Kidney (tissue), 14 donors: ENCODE data around the gene NBAS. TPM values are rescaled to one million over a fixed set of nuclear protein-coding genes. Genes with fewer than 3 reads are reported as not detected.
A peak's percentile ranks its signal among the peaks of the same experiment; 100 is the strongest.

ENCODE experiments used
- DNase-seq, 5 donors: peaks; one replicate each; pipeline ENCODE4 v3.0.0-alpha.2; 2013 to 2020
- FAIRE-seq: peaks from 2 replicates; lab custom pipeline; 2012; peaks lifted over from hg19 to GRCh38; lab: Jason Lieb, UNC
- H3K27ac ChIP-seq, 2 donors: one replicate each; pipeline ENCODE4 v1.7.0; 2013; ENCODE audit warnings: low read depth in 2 of 2, low read length in 2 of 2, inconsistent platforms in 1 of 2
- H3K27me3 ChIP-seq: one replicate; pipeline ENCODE4 v1.7.1; 2013; ENCODE audit warnings: low read length, inconsistent platforms; ENCODE audit not compliant: control insufficient read depth, insufficient read depth
- H3K36me3 ChIP-seq, 3 donors: one replicate each; pipeline versions ENCODE4 v1.7.0 to v1.7.1; 2013; ENCODE audit warnings: low read length in 3 of 3, control low read depth in 1 of 3, inconsistent platforms in 1 of 3; ENCODE audit not compliant: insufficient read depth in 3 of 3, control insufficient read depth in 2 of 3
- H3K4me1 ChIP-seq, 3 donors: one replicate each; pipeline versions ENCODE4 v1.7.0 to v1.7.1; 2013; ENCODE audit warnings: low read length in 3 of 3, inconsistent platforms in 1 of 3, low read depth in 1 of 3; ENCODE audit not compliant: control insufficient read depth in 2 of 3, insufficient read depth in 2 of 3
- H3K4me3 ChIP-seq, 3 donors: one replicate each; pipeline versions ENCODE4 v1.7.0 to v1.8.1; 2013; ENCODE audit warnings: low read length in 3 of 3, control low read depth in 1 of 3, inconsistent platforms in 1 of 3
- H3K9ac ChIP-seq, 3 donors: one replicate each; pipeline versions ENCODE4 v1.7.0 to v1.7.1; 2013; ENCODE audit warnings: low read length in 3 of 3, control low read depth in 1 of 3, inconsistent platforms in 1 of 3
- H3K9me3 ChIP-seq, 3 donors: one replicate each; pipeline versions ENCODE4 v1.7.0 to v1.7.1; 2013; ENCODE audit warnings: low read length in 3 of 3, control low read depth in 1 of 3, inconsistent platforms in 1 of 3; ENCODE audit not compliant: control insufficient read depth in 2 of 3, insufficient read depth in 1 of 3
- intact Hi-C: fragments of 100-400 bp; cut with DNase I; formaldehyde crosslinking; loops from one replicate; pipeline ENCODE4 v1.11.1; 2022
- polyA plus RNA-seq: library from polyadenylated mRNA; stranded (reverse); fragments of 350-450 nt; fragmentation: Illumina TruSeq; extraction: RNeasy Lipid Tissue Mini Kit (QIAGEN cat#74804); gene quantifications from one replicate; pipeline ENCODE4 v1.2.3, GENCODE V29; 2014; ENCODE audit warnings: low read depth, low replicate concordance; ENCODE audit not compliant: insufficient read depth
- total RNA-seq: library from RNA; stranded (reverse); fragmentation: NEBNext Ultra II Directional; extraction: Animal tissue kit (Norgen Biotek cat#: 25700); gene quantifications from one replicate; pipeline ENCODE4 v1.2.1, GENCODE V29; 2021
- TF ChIP-seq, protein P1 (sequence below): IDR thresholded peaks from 3 replicates; pipeline ENCODE4 v1.5.1; 2012; ENCODE audit warnings: mild to moderate bottlenecking, moderate library complexity, borderline replicate concordance; ENCODE audit not compliant: insufficient read depth; ENCODE audit errors: extremely low read depth
- donor health status: control.
- donor health status: control.
- donor health status: control.
- donor health status: control.
- donor health status: control.
- donor health status: DM: yes; HTN: yes; CAD: no.
- donor health status: Normal renal cell carcinoma (clear cell type).

The NBAS gene
- total and polyA plus RNA-seq, 2 donors from 2014 or later: 40.8 to 44.2 TPM

DNA sequence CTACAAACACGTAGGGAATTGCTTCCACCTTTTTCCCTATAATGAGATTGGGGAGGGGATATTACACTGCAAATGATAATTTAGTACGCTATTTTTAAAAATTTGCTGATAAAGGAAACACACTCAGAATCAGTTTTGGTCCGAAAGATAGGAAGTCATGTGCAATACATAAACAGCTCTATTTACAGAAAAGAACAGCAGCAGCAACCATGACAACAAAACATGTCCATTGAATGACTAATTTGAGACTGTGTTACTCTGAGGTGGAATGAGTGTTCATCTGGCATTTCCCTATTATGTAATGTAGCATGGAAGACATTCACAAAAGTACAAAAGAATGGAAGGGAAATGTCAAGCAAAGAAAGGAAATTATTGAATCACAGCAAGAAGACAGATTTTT lies 337.2 kb downstream of the NBAS start:
- no peaks in the 10 kb centered on the region for H3K27me3 ChIP-seq
- no peaks in the 10 kb centered on the region for H3K9me3 ChIP-seq
- no peak overlapping the region for H3K27ac ChIP-seq
- DNase-seq (peak in 1 of 5 donors; percentile 6), FAIRE-seq (no peak)
- TF ChIP-seq, protein P1, sequence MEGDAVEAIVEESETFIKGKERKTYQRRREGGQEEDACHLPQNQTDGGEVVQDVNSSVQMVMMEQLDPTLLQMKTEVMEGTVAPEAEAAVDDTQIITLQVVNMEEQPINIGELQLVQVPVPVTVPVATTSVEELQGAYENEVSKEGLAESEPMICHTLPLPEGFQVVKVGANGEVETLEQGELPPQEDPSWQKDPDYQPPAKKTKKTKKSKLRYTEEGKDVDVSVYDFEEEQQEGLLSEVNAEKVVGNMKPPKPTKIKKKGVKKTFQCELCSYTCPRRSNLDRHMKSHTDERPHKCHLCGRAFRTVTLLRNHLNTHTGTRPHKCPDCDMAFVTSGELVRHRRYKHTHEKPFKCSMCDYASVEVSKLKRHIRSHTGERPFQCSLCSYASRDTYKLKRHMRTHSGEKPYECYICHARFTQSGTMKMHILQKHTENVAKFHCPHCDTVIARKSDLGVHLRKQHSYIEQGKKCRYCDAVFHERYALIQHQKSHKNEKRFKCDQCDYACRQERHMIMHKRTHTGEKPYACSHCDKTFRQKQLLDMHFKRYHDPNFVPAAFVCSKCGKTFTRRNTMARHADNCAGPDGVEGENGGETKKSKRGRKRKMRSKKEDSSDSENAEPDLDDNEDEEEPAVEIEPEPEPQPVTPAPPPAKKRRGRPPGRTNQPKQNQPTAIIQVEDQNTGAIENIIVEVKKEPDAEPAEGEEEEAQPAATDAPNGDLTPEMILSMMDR: no peak
- H3K36me3 ChIP-seq: peaks cover 0 to 4% (median 0%) of the 10 kb centered on the region in 3 donors
- intact Hi-C loops: no loop called here
- H3K4me3 ChIP-seq: no peak overlapping the region
- no peak overlapping the region for H3K9ac ChIP-seq
- no peaks in the 10 kb centered on the region for H3K4me1 ChIP-seq

DNA sequence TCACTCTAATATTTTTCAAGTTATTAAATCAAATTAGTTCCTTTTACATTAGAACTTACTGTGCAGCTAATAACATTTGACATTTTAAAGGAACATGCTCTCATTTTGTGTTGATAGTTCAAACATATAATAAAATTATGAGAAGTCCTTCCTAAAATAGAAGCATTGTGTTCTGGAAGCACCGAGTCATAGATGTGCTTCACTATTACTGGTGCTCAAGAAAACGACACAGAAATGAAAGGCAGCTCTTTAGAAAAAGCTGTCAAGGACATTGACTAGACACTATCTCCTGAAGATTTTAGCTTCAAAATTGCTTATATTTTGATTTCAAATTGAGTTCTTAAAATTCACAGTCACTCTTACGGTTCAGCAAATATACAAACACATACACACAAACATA lies 338.3 kb downstream of the NBAS start:
- FAIRE-seq (no peak), DNase-seq (no peak)
- TF ChIP-seq, protein P1: no peak
- no peak overlapping the region for H3K9ac ChIP-seq
- H3K4me3 ChIP-seq: no peak overlapping the region
- H3K9me3 ChIP-seq: no peaks in the 10 kb centered on the region
- H3K27me3 ChIP-seq: no peaks in the 10 kb centered on the region
- intact Hi-C loops: no loop called here
- peaks cover 0 to 10% (median under 1%) of the 10 kb centered on the region in 3 donors for H3K36me3 ChIP-seq
- H3K4me1 ChIP-seq: no peaks in the 10 kb centered on the region
- no peak overlapping the region for H3K27ac ChIP-seq

DNA sequence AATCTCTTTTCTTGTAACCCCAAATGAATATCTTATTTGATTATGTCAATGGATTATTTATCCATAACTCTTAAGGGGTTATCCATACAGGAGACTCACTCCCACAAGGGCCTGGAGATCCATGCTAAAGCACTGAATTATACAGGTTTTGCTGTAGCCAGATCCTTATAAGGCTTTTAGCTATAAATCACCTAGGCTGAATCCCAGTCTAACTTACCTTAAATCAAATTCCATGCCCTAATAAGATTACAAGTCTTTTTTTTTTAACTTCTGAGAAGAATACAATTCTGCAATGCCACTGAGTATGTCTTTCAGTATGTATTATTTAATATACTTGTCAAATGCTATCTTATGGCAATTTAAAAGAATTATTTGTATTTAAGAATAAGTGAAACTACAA lies 340.5 kb downstream of the NBAS start:
- Histone ChIP-seq H3K4me3 (no peak overlapping the region), H3K4me1 (no peaks in the 10 kb centered on the region), H3K9me3 (no peaks in the 10 kb centered on the region), H3K36me3 (peaks cover 0 to 10% (median 2%) of the 10 kb centered on the region in 3 donors), H3K27ac (no peak overlapping the region), H3K27me3 (no peaks in the 10 kb centered on the region), H3K9ac (no peak overlapping the region)
- no peak for FAIRE-seq
- TF ChIP-seq, protein P1: no peak
- intact Hi-C loops: no loop called here
- no peak for DNase-seq

DNA sequence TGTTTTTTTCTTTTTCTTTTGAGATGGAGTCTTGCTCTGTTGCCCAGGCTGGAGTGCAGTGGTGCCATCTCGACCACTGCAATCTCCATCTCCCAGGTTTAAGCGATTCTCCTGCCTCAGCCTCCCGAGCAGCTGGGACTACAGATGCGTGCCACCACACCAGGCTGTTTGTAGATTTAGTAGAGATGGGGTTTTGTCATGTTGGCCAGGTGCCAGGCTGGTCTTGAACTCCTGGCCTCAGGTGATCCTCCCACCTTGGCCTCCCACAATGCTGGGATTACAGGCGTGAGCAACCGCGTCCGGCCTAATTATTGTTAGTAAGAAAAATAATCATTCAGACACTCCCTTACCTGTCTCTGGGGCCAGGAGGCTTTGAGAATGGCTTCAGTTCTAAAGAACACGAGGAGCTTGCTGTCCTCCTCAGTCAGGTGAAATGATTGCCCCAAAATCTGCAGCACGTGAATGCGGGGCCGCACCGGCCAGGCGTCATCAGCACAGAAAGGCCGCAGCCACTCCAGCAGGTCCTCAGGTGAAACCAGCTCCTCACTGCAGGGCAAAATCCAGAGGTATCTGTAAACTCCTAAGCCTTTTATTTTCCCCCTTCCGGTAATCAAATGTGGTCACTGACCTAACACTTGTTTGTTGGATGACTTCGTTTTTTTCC lies 342.6 kb downstream of the NBAS start:
- TF ChIP-seq, protein P1: no peak
- Histone ChIP-seq H3K4me1 (no peaks in the 10 kb centered on the region), H3K4me3 (no peak overlapping the region), H3K9me3 (no peaks in the 10 kb centered on the region), H3K27ac (no peak overlapping the region), H3K27me3 (no peaks in the 10 kb centered on the region), H3K36me3 (peaks cover 0 to 6% (median 2%) of the 10 kb centered on the region in 3 donors), H3K9ac (no peak overlapping the region)
- DNase-seq: no peak
- intact Hi-C loops: no loop called here
- no peak for FAIRE-seq
